ENCODE measurements around the gene PER2.

- no peak for TF ChIP-seq CTCF (IDR thresholded peaks at IDR 0.05; ENCODE audit: low read depth, low read length, poor library complexity, severe bottlenecking)
- no peak for TF ChIP-seq EZH2phosphoT487 (IDR thresholded peaks at IDR 0.05; ENCODE audit: borderline replicate concordance, low read length)
These were observed 85.1 kb downstream of the PER2 start, which contains the start of gene ILKAP for GRCh38 chr2:238203094-238203972.
